Measurements from ENCODE around the gene DNAH1. TPM values are rescaled to one million over a fixed set of nuclear protein-coding genes. Genes with fewer than 3 reads are reported as not detected.

DNAH1 gene
- total and polyA plus RNA-seq, 2 experiments from 2014 or later, result 0.81 to 1.8 TPM

GRCh38 chr3:52438579-52439425 lies 122.7 kb downstream of the DNAH1 start:
- no peaks in the 10 kb centered on the region for H3K27me3 ChIP-seq (ENCODE audit: insufficient read depth)
- Mint-ChIP-seq H3K4me1 (peaks cover 6% of the 10 kb centered on the region), H3K27me3 (ENCODE audit: insufficient read depth, low read depth, poor library complexity) (peaks cover 10% of the 10 kb centered on the region), H3K9me3 (no peaks in the 10 kb centered on the region), H3K36me3 (ENCODE audit: low read depth) (no peaks in the 10 kb centered on the region; the same call in 2 of the 3 replicates), H3K27ac (no peak overlapping the region), H3K4me3 (no peak overlapping the region)
- no peaks in the 10 kb centered on the region for H3K4me1 ChIP-seq (ENCODE audit: insufficient read depth)
- no peak overlapping the region for H3K4me2 ChIP-seq
- no peaks in the 10 kb centered on the region for H3K36me3 ChIP-seq (ENCODE audit: insufficient read depth)
- no peak overlapping the region for H3K27ac ChIP-seq (ENCODE audit: low read depth)
- H4K20me1 ChIP-seq (replicated peaks; ENCODE audit: insufficient read depth), result no peaks in the 10 kb centered on the region
- H3K9me2 ChIP-seq (ENCODE audit: insufficient read depth), result no peaks in the 10 kb centered on the region
- DNase-seq (ENCODE audit: low spot score) (no peak), ATAC-seq (no peak)
- H3K79me2 ChIP-seq (replicated peaks; ENCODE audit: insufficient read depth), result no peaks in the 10 kb centered on the region
- TF ChIP-seq NANOG (IDR thresholded peaks at IDR 0.05; ENCODE audit: borderline replicate concordance), result no peak
- no peak for TF ChIP-seq ETS1 (IDR thresholded peaks at IDR 0.05)
- no peak for TF ChIP-seq STAT1 (IDR thresholded peaks at IDR 0.05; ENCODE audit: unreplicated experiment)
- no peak for TF ChIP-seq CREB1 (CRISPR knock-in tag; IDR thresholded peaks at IDR 0.05; ENCODE audit: low read depth)
- no peak for TF ChIP-seq EZH2phosphoT487 (IDR thresholded peaks at IDR 0.05; ENCODE audit: unreplicated experiment)
- no peak for TF ChIP-seq ZNF331 (CRISPR knock-in tag; IDR thresholded peaks at IDR 0.05; ENCODE audit: low read depth)
- H3K4me3 ChIP-seq, result no peak overlapping the region
- no peaks in the 10 kb centered on the region for H3F3A ChIP-seq (replicated peaks; ENCODE audit: low read depth)
- H2AFZ ChIP-seq, result no peak overlapping the region

GRCh38 chr3:52439426-52440248 lies 123.5 kb downstream of the DNAH1 start:
- no peak overlapping the region for H2AFZ ChIP-seq
- no peaks in the 10 kb centered on the region for H3K4me1 ChIP-seq (ENCODE audit: insufficient read depth)
- Mint-ChIP-seq H3K27me3 (ENCODE audit: insufficient read depth, low read depth, poor library complexity) (peaks cover 10% of the 10 kb centered on the region), H3K36me3 (ENCODE audit: low read depth) (no peaks in the 10 kb centered on the region; the same call in 2 of the 3 replicates), H3K4me3 (no peak overlapping the region), H3K4me1 (peaks cover 5% of the 10 kb centered on the region; the same call in 2 of the 3 replicates), H3K27ac (no peak overlapping the region), H3K9me3 (no peaks in the 10 kb centered on the region)
- no peaks in the 10 kb centered on the region for H3K79me2 ChIP-seq (replicated peaks; ENCODE audit: insufficient read depth)
- H3K27ac ChIP-seq (ENCODE audit: low read depth), result no peak overlapping the region
- ATAC-seq, result no peak
- H3K4me2 ChIP-seq, result no peak overlapping the region
- no peaks in the 10 kb centered on the region for H3F3A ChIP-seq (replicated peaks; ENCODE audit: low read depth)
- H3K9me2 ChIP-seq (ENCODE audit: insufficient read depth), result no peaks in the 10 kb centered on the region
- no peak overlapping the region for H3K4me3 ChIP-seq
- H4K20me1 ChIP-seq (replicated peaks; ENCODE audit: insufficient read depth), result no peaks in the 10 kb centered on the region
- H3K27me3 ChIP-seq (ENCODE audit: insufficient read depth), result no peaks in the 10 kb centered on the region
- DNase-seq (ENCODE audit: low spot score), result no peak
- H3K36me3 ChIP-seq (ENCODE audit: insufficient read depth), result no peaks in the 10 kb centered on the region
- TF ChIP-seq REST (IDR thresholded peaks at IDR 0.05; ENCODE audit: unreplicated experiment) (no peak), POLR2AphosphoS5 (IDR thresholded peaks at IDR 0.05; ENCODE audit: low read depth) (no peak), ZNF114 (CRISPR knock-in tag; IDR thresholded peaks at IDR 0.05) (no peak), EZH2 (IDR thresholded peaks at IDR 0.05; ENCODE audit: low read depth, unreplicated experiment) (no peak), STAT1 (IDR thresholded peaks at IDR 0.05; ENCODE audit: unreplicated experiment) (no peak), NANOG (IDR thresholded peaks at IDR 0.05; ENCODE audit: borderline replicate concordance) (no peak), ETS1 (IDR thresholded peaks at IDR 0.05) (no peak), JUNB (IDR thresholded peaks at IDR 0.05; ENCODE audit: unreplicated experiment) (no peak)

Measured in GM23338 (cell line).